Thyroid gland (tissue), 4 donors: ENCODE results near the gene DLX4. TPM values are rescaled to one million over a fixed set of nuclear protein-coding genes. Genes with fewer than 3 reads are reported as not detected.

ENCODE experiments used
- DNase-seq, 2 donors: peaks; one replicate each; pipeline ENCODE4 v3.0.0-alpha.2; 2019
- H3K27ac ChIP-seq, 3 donors: fragments of 200-600 bp; sonication (generic); 1 replicate in 2 of 3; 2 replicates in 1 of 3; pipeline ENCODE4 v1.5.1; 2016 to 2019; ENCODE audit warnings: mild to moderate bottlenecking in 1 of 3, moderate library complexity in 1 of 3
- H3K27me3 ChIP-seq: fragments of 200-600 bp; sonication (generic); one replicate; pipeline ENCODE4 v1.5.1; 2019
- H3K36me3 ChIP-seq, 2 donors: fragments of 200-600 bp; sonication (generic); one replicate each; pipeline ENCODE4 v1.5.1; 2016 to 2019
- H3K4me1 ChIP-seq, 2 donors: fragments of 200-600 bp; sonication (generic); one replicate each; pipeline ENCODE4 v1.5.1; 2017 to 2019
- H3K4me3 ChIP-seq, 3 donors: fragments of 200-600 bp; sonication (generic); replicated peaks in 1 of 3; 1 replicate in 2 of 3; 2 replicates in 1 of 3; pipeline ENCODE4 v1.5.1; 2016; ENCODE audit warnings: mild to moderate bottlenecking in 1 of 3
- H3K9me3 ChIP-seq: fragments of 200-600 bp; sonication (generic); one replicate; pipeline ENCODE4 v1.5.1; 2017
- POLR2A ChIP-seq, 2 donors: fragments of 450-650 bp; IDR thresholded peaks; one replicate each; pipeline ENCODE4 v1.6.1; 2017; ENCODE audit warnings: antibody characterized with exemption in 2 of 2, mild to moderate bottlenecking in 2 of 2, moderate library complexity in 1 of 2
- WGBS, 2 donors: methylation state at CpG; one replicate each; pipeline ENCODE4 v1.1.5; 2017; 5-methylcytosine and 5-hydroxymethylcytosine counted together
- intact Hi-C: fragments of 100-400 bp; cut with DNase I; formaldehyde crosslinking; loops from one replicate; pipeline ENCODE4 v1.15.1; 2023
- total RNA-seq, 4 donors: library from RNA; depleted of rRNA; stranded (reverse); fragments of >200 nt; gene quantifications; one replicate each; pipeline ENCODE4 v1.2.3, GENCODE V29; 2016
- TF ChIP-seq, protein P1 (sequence below), 6 experiments: fragments of 200-600 bp in 3 of 6; fragments of 450-650 bp in 3 of 6; sonication (generic) in 3 of 6; IDR thresholded peaks; one replicate each; pipeline ENCODE4 v1.5.1; 2016 to 2019; ENCODE audit warnings: antibody characterized with exemption in 6 of 6, mild to moderate bottlenecking in 2 of 6, inconsistent platforms in 1 of 6, moderate library complexity in 1 of 6

DLX4 gene
- total RNA-seq, 4 donors from 2014 or later = 0.56 to 1.2 TPM; not detected in 2

DNA sequence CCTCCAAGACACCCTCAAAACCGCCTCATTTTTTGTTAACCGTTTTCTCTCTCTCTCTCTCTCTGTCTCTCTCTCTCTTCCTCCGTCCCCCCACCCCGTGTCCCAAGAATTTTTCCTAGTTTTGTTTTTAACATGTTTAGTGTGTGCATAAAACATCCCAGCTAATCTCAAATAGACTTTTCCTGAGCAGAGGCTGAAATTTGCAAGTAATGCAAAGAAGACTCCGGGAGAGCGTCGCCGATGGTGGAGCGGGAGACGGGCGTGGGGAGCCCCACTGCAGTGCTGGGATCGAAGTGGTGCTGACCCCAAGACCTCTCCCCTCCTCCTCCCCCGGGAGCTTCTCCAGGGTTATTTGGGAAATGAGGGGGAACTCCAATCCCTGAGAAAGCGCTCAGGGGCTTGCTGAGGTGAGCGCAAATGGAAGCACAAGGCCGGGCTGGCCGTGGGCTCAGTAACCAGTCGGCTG is 4.7 kb upstream of the DLX4 start:
- H3K27me3 ChIP-seq = peaks cover 40% of the 10 kb centered on the region
- no peak overlapping the region for H3K27ac ChIP-seq
- intact Hi-C loops = no loop called here
- TF ChIP-seq, protein P1, sequence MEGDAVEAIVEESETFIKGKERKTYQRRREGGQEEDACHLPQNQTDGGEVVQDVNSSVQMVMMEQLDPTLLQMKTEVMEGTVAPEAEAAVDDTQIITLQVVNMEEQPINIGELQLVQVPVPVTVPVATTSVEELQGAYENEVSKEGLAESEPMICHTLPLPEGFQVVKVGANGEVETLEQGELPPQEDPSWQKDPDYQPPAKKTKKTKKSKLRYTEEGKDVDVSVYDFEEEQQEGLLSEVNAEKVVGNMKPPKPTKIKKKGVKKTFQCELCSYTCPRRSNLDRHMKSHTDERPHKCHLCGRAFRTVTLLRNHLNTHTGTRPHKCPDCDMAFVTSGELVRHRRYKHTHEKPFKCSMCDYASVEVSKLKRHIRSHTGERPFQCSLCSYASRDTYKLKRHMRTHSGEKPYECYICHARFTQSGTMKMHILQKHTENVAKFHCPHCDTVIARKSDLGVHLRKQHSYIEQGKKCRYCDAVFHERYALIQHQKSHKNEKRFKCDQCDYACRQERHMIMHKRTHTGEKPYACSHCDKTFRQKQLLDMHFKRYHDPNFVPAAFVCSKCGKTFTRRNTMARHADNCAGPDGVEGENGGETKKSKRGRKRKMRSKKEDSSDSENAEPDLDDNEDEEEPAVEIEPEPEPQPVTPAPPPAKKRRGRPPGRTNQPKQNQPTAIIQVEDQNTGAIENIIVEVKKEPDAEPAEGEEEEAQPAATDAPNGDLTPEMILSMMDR (IDR thresholded peaks at IDR 0.05) = no peak
- no peaks in the 10 kb centered on the region for H3K36me3 ChIP-seq
- 10 to 15% methylated on average over 18 of the region's 18 CpGs for WGBS, 2 donors
- H3K9me3 ChIP-seq = no peaks in the 10 kb centered on the region
- H3K4me1 ChIP-seq = peaks cover 18 to 27% of the 10 kb centered on the region in 2 donors
- no peak for DNase-seq
- no peak overlapping the region for H3K4me3 ChIP-seq

- Histone ChIP-seq H3K4me3 (no peak overlapping the region), H3K27me3 (peaks cover 46% of the 10 kb centered on the region), H3K36me3 (no peaks in the 10 kb centered on the region), H3K9me3 (no peaks in the 10 kb centered on the region), H3K27ac (no peak overlapping the region), H3K4me1 (peaks cover 22 to 33% of the 10 kb centered on the region in 2 donors)
- intact Hi-C loops = no loop called here
- 10 to 12% methylated on average over 51 to 52 of the region's 52 CpGs for WGBS, 2 donors
- no peak for DNase-seq
- no peak for TF ChIP-seq POLR2A (IDR thresholded peaks at IDR 0.05)
- TF ChIP-seq, protein P1 (IDR thresholded peaks at IDR 0.05) = no peak
Observed at GRCh38 chr17:49964769-49965523, 4.0 kb upstream of the DLX4 start.

GRCh38 chr17:49965524-49965909 is 3.5 kb upstream of the DLX4 start:
- intact Hi-C loops = no loop called here
- no peak overlapping the region for H3K4me3 ChIP-seq
- H3K4me1 ChIP-seq = peaks cover 22 to 34% of the 10 kb centered on the region in 2 donors
- no peak overlapping the region for H3K27ac ChIP-seq
- no peak for DNase-seq
- WGBS, 2 donors = 13 to 20% methylated on average over 8 to 15 of the region's 16 CpGs
- peaks cover 50% of the 10 kb centered on the region for H3K27me3 ChIP-seq
- TF ChIP-seq POLR2A (IDR thresholded peaks at IDR 0.05) = no peak
- TF ChIP-seq, protein P1 (IDR thresholded peaks at IDR 0.05) = no peak
- H3K9me3 ChIP-seq = no peaks in the 10 kb centered on the region
- no peaks in the 10 kb centered on the region for H3K36me3 ChIP-seq

DNA sequence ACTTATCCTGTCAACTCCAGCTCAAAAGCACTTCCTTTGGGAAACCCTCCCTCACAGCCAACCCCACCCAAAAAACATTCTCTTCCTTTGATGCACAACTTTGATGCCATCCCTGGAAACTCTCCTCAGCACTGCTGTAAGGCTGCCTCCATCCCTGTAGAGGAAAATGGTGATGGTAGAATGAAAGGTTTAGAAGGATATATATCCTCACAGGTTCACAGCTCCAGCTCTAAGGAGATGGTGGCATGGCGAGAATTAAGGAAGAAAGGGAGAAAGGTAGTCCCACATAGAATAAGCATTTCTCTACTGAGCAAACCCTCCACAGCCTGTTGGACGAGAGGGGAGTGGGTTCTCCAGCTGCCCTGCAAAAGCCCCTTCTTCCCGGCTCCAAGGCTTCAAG is 2.2 kb upstream of the DLX4 start:
- 37 to 40% methylated on average over 3 of the region's 3 CpGs for WGBS, 2 donors
- no peak overlapping the region for H3K27ac ChIP-seq
- H3K4me1 ChIP-seq = peaks cover 25 to 38% of the 10 kb centered on the region in 2 donors
- H3K27me3 ChIP-seq = peaks cover 59% of the 10 kb centered on the region
- no peak overlapping the region for H3K4me3 ChIP-seq
- H3K36me3 ChIP-seq = no peaks in the 10 kb centered on the region
- no peaks in the 10 kb centered on the region for H3K9me3 ChIP-seq
- intact Hi-C loops = no loop called here
- DNase-seq = no peak
- TF ChIP-seq, protein P1 (IDR thresholded peaks at IDR 0.05) = no peak
- TF ChIP-seq POLR2A (IDR thresholded peaks at IDR 0.05) = no peak

DNA sequence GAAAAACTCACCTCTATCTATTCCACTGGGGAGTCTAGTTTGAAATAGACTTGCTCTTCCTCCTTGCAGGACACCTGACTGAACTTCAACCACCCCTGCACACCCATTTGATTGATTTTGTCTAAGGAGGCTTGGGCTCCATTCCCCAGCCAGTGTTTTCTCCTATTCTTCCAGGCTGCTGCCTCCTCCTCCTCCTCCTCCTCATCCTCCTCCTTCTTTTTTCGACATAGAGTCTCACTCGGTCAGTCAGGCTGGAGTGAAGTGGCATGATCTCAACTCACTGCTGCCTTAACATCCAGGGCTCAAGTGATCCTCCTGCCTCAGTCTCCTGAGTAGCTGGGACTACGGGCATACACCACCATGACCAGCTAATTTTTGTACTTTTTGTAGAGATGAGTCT is 1.8 kb upstream of the DLX4 start:
- no peaks in the 10 kb centered on the region for H3K36me3 ChIP-seq
- WGBS, 2 donors = 27 to 30% methylated on average over 3 of the region's 3 CpGs
- DNase-seq = no peak
- H3K9me3 ChIP-seq = no peaks in the 10 kb centered on the region
- H3K27me3 ChIP-seq = peaks cover 64% of the 10 kb centered on the region
- no peak overlapping the region for H3K27ac ChIP-seq
- intact Hi-C loops = no loop called here
- H3K4me3 ChIP-seq = no peak overlapping the region
- peaks cover 29 to 43% of the 10 kb centered on the region in 2 donors for H3K4me1 ChIP-seq
- no peak for TF ChIP-seq POLR2A (IDR thresholded peaks at IDR 0.05)
- TF ChIP-seq, protein P1 (IDR thresholded peaks at IDR 0.05) = no peak
